ENCODE data around the gene CORO2B. TPM values are rescaled to one million over a fixed set of nuclear protein-coding genes. Genes with fewer than 3 reads are reported as not detected.
A peak's percentile ranks its signal among the peaks of the same experiment; 100 is the strongest.

Gene CORO2B
- total RNA-seq, 1 experiment from 2014 or later: 20.3 TPM

DNA sequence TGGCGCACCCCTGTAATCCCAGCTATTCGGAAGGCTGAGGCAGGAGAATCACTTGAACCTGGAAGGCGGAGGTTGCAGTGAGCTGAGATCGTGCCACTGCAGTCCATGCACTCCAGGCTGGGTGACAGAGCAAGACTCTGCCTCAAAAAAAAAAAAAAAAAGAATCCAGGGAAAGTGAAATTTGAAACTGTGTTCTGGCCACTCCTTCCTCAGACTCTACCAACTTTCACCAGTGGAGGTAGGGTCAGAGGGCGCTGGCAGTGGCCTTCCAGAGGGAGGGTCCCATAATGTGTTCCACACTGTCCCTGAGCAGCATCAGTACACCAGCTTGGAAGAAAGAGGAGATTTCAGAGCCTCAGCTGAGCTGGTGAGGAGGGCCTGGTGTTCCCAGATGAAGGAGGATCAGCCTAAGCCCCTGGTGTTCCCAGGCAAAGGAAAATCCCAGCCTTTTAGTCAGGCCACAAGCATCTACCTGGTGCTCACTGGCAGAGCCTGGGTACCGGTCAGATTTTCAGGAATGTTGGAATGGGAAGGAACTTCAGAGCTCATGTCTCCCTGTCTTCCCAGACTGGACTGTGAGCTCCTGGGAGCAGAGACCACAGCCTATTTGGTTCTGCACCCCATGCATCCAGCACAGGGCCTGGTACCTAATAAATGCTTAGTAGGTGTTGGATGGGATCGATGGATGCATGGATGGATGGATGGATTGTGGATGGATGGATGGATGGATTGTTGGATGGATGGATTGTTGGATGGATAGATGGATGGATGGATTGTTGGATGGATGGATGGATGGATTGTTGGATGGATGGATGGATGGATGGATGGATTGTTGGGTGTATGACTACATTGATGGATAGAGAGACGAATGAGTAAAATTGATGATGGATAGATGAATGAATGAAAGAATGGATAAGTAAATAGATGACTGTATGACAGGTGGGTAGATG lies 117.9 kb downstream of the CORO2B start:
- DNase-seq (ENCODE audit: low read depth): no peak

DNA sequence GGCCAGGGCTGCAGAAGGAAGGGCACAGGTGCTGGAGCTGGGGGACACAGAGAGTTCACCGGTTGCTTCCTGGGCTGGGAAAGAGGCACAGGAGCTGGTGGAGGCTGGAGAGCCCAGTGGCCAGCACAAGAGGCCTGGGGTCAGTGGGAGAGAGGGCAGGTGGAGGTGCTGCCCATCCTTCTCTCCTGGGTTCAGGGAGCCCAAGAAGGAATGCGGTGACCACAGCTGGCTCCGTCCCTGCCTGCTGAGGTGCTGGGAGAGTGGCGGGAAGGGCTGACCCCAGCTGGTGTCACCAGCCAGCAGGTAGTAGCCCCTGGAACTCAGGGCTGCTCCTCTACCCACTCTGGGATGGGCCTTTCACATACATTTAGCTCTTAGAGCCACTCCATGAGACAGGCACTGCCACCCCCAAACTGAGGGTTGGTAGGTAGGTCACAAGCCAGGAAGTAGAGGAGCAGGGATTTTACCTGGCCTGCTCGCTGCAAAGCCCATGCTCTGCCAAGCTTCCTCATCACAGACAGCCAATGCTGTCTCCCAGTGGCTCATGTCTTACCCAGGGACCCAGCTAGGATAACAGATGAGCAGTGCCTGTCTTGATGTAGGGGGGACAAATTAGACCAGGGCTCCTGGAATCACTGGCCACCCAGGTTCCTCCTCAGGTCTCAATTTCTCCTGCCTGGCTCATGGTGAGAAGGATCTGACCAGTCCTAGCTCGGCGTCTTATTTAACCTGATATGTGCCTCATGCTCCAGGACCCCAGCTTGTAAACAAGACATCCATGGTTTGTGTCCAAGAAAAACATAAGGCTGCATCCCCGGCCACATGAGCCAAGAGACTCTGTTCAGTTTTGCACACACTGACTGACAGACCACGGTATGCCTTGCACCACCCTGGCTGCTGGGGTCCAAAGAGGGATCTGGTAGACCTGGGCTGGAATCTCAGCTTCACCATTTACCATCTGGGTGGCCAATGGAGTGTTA lies 119.2 kb downstream of the CORO2B start:
- no peak for DNase-seq (ENCODE audit: low read depth)

DNA sequence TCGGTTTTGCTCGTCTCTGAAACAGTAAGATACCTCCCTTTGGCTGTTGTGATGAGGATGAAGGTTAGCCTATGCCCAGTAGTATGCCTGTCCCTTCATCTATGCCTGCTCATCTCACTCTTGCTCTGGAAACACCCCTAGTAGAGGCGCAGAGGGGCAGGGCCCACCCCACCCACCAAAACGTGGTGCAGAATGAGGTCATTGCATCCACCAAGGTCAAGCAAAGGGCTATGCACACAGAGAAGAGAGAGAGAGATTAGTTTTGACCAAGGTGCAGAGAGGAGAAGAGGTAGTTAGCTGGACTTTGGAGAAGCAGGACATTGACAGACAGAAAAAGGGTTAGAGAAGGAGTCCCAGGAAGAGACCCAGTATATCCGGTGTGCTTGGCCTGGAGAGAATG lies 119.9 kb downstream of the CORO2B start:
- DNase-seq (ENCODE audit: low read depth): no peak

DNA sequence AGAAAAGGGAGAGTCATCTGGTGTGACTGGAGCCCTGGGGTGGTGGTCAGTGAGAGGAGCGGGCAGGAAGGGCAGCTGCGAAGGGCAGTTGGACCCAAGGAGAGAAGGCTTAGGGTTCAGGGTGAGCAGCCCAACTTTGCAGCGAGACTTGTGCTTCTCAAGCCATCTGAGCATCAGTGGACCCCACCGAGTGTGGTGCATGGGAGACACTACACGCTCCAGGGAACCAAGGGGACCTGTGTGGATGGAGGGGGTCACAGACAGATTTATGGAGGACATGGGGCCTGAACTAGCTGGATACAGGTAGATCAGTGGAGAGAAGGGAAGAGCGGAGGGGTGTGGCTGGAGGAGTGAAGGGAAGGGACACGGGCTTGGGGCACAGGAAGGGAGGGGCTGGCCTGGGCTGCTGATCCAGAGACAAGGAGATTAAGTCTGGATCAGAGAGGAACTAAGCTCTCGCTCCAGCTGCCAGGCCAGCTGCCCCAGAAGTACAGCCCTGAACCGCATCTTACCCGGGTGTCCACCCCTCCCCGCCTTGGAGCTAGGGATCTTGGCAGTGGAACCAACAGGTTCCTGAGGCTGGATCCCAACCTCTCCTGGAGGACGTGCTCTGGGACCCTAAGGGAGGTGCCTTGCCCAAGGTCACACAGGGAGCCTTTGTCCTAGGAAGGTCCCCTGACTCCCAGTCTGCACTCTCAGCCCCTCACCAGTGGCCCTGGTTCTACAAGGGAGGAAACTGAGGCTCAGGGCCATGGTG lies 120.5 kb downstream of the CORO2B start:
- no peak for DNase-seq (ENCODE audit: low read depth)

DNA sequence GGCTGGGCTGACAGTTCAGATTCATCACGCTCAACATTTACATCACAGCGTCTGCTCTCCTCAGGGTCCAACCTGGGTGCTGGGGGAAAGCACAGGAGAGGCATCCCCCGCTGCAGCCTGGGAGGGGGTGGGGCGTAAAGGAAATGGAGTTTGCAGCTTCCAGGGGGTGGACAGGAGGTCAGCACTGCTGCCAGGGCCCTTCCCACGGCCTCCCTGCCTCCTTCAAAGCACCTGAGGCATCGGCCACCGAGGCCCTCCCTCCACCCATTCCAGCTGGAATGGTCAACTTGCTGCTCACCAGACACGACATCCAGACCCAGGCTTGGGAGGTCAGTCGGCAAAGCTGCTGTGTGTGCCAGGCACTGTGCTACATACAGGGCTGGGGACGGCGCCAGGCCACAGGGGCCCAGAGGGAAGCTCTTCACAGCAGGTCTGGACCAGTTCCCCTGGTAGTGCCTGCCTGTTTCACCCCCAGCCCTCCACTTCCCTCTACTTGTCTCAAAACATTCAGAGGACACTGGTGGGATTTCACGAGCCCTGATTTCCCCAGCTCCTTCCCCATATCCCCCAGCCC lies 121.2 kb downstream of the CORO2B start:
- no peak for DNase-seq (ENCODE audit: low read depth)

DNA sequence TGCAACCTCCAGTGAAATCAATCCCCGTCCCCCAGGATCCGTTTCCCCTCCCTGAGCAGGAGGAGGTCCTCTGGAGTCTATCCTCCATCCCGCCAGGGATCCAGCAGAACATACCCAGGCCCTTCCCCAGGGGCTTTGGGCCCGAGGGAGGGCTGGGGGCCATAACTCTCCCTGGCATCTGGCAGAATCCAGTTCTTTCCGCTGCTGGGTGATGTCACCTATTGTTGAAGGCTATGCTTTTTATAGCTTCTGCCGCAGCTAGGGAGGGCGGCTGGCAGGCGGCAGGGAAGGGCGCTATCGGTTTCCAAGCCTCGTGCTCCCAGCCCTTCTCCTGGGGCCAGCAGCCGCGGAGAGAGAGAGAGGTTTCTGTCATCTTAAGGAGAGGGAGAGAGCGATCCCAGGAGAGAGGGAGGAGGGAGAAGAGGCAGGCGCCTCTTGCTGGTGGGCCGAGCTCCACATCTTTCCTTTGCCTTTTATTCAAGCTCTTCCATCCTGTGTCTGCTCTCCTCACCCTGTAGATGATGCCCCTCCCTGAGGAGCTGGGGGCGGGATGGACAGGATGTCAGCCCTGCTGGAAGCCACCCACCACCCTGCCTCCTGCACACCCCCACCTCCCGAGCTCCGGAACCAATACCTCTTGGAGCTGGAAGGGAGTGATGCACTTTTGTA lies 121.8 kb downstream of the CORO2B start:
- peak; percentile 69 for DNase-seq (ENCODE audit: low read depth)

DNA sequence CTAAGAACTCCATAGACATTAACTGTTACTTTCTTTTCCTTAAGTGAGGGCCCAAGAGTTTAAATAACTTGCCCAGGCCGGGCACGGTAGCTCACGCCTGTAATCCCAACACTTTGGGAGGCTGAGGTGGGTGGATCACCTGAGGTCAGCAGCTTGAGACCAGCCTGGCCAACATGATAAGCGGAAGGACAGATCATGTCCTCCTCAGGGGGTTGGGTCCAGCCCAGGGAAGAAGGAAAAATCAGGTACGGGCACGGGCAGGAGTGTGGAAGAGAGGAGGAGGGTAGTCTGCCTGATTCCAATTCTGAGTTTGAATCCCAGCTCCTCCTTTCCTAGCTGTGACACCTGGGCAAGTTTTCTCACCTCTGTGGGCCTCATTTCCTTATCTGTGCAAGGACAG lies 123.1 kb downstream of the CORO2B start:
- no peak for DNase-seq (ENCODE audit: low read depth)

DNA sequence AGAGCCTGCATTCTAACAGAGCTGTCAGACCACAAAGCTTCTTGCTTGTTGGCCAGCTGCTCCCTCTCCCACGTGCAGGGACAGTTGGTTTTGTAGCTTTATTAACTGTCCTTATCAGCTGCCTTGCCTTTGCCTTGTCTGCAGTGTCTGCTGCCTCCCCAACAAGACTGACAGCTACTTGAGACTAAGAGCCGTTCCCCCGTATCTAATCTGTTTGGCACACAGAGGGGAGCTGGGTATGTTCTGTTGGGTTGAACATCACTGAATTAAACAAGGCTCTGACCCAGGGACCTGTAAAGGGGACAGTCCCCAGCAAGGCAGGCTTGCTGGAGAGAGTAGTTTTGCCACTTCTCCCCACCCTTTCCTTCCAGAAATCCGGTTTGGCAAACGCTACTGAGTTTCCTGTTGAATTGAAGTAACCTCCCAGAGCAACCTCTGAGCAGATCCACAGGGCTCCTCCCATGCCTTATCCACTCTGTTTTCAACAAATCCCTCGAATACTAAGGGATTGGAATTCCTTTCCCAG lies 125.8 kb downstream of the CORO2B start:
- no peak for DNase-seq (ENCODE audit: low read depth)

DNA sequence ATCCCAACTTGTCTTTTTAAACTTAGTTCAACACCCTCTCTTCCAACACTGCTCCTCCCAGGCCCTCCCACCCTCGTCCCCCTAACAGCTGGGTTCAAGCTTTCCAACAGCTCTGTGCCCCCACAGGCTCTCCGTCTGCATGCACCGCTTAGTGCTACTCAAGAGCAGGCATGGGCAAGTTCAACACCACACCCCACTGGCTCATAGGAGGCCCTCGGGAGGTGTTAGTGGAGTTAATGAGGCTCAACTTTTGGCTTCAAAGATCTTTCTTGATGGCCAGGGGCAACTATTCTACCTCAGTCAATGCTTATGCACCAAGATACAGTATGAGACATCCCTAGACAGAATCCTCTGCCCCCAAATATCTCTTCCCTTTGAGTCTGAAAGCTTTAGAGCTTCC lies 127.5 kb downstream of the CORO2B start:
- no peak for DNase-seq (ENCODE audit: low read depth)

DNA sequence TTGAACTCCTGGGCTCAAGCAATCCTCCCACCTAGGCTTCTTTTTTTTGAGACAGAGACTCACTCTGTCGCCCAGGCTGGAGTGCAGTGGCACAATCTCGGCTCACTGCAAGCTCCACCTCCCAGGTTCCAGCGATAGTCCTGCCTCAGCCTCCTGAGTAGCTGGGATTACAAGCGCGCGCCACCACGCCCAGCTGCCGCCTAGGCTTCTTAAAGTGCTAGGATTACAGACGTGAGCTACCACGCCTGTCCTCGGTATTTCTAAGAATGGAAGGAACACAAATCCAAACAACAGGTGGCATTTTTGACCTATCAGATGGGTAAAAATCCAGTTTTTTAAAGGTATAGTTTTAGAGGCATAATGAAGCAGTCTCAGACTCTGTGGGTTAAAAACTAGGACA lies 128.1 kb downstream of the CORO2B start:
- no peak for DNase-seq (ENCODE audit: low read depth)

DNA sequence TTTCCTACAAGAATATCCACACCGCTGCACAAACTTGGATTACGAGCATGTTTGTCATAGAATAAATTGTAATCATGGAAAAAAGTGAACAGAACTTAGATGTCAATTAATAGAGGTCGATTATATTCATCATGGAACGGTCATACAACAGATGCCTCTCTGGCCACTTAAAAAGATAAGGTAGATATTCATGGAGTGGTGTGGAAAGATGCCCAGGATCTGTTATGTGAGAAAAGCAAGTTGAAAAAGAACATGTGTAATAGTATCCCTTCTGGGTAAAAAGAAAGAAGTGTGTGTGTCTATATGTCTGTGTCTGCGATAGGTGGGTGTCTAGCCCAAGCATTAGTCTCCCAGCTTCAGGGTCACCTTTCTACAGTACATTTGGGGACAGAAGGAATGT lies 128.6 kb downstream of the CORO2B start:
- no peak for DNase-seq (ENCODE audit: low read depth)

DNA sequence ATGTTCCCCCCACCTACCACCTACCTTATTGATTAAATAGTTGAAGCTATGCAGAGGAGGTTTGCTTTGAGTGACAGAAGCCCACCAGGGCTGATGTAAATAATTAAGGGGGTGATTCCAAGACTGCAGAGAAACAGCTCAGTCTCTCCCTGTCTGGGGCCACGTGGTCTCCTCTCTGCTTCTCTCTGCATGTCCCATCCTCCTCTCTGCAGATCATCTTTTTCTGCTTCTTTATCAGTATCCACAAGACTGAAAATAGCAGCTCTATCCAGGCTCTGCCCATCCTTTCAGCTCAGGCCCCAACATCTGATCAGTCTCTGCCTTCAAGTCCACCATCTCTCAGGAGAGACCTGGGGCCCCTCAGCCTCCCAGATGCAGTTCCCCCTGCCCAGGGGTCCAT lies 131.1 kb downstream of the CORO2B start:
- no peak for DNase-seq (ENCODE audit: low read depth)

DNA sequence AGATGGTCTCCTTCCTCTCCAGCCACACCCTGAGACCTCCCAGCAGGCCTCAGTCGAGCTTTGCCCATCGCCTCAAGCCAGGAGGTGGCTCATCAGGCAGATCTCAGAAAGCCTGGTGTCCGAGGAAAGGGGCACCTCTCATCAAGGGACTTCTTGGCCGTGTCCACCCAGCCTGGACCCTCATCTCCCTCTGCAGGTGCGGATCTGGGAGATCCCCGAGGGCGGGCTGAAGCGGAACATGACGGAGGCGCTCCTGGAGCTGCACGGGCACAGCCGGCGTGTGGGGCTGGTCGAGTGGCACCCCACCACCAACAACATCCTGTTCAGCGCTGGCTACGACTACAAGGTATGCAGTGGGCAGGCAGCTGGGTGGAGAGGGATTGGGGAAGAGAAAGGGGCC lies 131.7 kb downstream of the CORO2B start:
- DNase-seq (ENCODE audit: low read depth): no peak

DNA sequence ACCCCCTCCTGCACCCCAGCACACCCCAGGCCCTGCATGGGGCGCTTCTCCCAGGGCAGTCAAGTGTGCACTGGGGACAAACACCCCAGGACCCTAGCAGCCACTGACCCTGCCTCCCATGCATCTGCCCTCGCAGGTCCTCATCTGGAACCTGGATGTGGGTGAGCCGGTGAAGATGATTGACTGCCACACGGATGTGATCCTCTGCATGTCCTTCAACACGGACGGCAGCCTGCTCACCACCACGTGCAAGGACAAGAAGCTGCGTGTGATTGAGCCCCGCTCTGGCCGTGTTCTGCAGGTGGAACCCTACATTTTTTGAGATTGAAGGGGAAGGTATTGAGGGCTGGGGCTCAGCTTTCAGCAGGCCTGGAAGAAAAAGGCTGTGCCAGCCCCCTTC lies 132.6 kb downstream of the CORO2B start:
- DNase-seq (ENCODE audit: low read depth): no peak

DNA sequence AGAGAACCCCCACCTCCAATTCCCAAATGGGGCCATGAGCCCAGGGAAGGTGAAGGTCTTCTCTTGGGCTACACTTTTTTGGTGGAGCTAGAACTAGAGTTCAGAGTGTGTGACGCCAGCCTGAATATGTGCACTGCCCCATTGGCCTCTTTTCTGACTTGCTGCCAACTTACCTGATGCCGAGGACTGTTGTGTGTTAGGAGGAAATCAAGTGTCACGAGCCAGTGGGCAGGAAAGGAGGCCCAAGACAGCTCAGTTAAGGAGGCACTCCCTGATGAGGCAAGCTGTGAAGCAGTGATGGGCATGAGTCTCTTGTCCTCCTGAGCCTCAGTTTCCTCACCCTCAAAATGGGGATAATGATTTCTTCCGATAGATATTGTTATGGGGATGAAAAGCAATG lies 134.1 kb downstream of the CORO2B start:
- DNase-seq (ENCODE audit: low read depth): no peak

DNA sequence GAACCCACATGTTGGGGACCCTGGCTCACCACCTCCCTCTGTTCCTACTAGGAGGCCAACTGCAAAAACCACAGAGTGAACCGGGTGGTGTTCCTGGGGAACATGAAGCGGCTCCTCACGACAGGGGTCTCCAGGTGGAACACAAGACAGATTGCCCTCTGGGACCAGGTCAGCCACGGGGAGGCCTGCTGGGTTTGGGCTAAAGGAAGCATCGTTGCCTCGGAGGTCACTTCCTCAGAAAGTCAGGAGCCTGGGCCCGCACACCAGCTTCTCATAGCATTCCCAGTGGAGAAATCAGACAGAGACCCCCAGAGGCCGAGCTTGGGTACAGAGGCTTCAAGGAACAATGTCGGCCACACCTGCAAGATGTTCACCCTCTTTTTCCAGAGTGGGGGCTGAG lies 135.1 kb downstream of the CORO2B start:
- DNase-seq (ENCODE audit: low read depth): no peak

DNA sequence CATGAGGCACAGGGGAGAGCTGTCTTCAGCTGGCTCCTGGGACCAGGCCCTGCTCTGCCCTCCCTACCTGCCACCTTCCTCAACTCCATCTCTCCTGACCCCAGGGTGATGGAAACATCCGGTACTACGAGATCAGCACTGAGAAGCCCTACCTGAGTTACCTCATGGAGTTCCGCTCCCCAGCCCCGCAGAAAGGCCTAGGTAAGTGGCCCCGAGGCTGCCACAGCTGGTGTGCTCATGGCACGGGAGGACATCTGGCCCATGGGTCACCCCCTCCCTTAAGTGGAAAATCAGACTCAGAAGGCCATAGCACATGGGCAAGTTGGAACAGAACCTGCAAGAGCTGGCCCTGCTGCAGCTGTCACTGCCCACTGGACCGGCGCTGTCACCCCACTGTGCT lies 136.3 kb downstream of the CORO2B start:
- no peak for DNase-seq (ENCODE audit: low read depth)

DNA sequence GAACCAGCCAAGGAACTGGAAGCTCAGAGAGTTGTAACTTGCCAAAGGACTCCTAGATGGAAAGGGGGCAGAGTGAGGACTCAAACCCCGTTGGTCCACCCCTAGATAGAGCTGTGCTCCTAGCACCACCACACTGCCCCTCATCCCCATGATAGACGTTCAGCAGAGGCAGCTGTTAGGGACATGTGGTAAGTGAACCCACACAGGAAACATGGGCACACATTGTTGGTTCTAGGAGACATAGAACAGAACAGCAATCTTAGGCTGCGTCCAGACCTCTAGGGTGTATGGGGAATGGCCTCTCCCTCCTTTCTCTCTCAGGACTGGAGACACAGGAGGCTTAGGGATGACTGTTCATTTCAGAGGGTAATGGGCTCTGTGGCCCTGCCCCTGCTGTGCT lies 139.2 kb downstream of the CORO2B start:
- DNase-seq (ENCODE audit: low read depth): no peak

DNA sequence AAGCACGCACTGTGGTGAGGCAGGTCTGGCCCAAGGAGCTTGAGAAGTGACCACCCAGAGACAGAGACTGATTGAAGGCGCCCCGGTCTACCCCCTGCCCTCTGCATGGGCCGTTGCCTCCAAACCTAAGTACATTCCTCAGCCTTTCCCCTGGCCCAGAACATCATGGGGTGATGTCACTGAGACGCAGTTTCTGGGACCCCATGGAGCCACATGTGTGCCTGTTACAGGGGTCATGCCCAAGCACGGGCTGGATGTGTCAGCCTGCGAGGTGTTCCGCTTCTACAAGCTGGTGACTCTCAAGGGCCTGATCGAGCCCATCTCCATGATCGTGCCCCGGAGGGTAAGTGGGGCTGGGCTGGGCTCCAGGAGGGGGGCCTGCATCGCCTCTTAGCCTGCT lies 139.7 kb downstream of the CORO2B start:
- no peak for DNase-seq (ENCODE audit: low read depth)

DNA sequence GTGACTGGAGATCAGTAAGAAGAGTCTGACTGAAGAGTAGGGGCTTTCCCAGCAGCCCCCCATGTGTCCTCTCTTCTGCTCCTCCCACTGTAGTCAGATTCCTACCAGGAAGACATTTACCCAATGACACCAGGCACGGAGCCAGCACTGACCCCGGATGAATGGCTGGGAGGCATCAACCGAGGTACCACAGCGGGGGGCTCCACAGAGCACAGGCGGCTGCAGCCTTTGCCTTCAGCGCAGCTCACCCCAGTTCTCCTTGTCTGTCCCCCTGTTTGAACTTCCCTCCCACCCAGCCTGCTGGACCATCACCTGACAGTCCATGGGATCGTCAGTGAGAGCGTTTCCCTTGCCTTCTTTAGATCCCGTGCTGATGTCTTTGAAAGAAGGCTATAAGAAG lies 140.3 kb downstream of the CORO2B start:
- no peak for DNase-seq (ENCODE audit: low read depth)

DNA sequence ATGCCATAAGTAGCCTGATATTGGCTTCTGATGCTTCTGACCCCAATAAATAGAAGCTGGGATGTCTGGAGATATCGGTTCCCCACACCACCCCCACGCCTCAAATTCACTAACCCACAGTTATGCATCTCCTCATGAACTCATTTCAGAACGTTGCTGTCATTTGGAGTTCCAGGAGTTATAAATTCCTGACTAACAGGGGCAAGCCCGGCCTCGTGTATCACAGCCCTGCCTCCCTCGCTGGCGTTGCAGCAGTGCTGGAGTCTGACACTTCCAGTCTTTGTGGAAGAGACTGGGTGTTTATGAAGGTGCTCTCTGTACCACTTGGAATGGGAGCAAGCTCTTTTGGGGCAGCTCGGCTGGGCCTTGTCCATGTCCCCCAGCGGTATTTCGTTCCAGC lies 140.9 kb downstream of the CORO2B start:
- no peak for DNase-seq (ENCODE audit: low read depth)
